CD4-positive, alpha-beta T cell treated with Interleukin-12 subunit alpha and Interleukin-12 subunit beta, for 1 hour (primary cell): ENCODE measurements around the gene KCTD21.

ENCODE experiments used
- DNase-seq: peaks from one replicate; pipeline ENCODE4 v3.0.0-alpha.2; 2020

Gene KCTD21

DNA sequence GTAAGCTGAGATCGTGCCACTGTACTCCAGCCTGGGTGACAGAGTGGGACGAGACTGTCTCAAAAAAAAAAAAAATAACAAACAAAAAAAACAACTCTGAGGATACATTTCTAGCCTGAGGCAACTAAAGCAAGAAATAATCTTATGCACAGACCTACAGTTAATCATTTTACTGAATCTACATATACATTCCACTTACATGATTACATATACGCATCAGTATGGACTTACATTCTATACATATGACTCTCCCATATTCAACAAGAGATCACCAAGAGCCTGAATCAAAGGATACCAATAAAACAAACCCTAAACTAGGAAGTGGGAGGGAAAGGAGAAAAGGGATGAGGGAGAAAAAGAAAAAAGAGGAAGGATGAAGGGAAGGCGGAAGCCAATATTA is 50.1 kb downstream of the KCTD21 start:
- no peak for DNase-seq

DNA sequence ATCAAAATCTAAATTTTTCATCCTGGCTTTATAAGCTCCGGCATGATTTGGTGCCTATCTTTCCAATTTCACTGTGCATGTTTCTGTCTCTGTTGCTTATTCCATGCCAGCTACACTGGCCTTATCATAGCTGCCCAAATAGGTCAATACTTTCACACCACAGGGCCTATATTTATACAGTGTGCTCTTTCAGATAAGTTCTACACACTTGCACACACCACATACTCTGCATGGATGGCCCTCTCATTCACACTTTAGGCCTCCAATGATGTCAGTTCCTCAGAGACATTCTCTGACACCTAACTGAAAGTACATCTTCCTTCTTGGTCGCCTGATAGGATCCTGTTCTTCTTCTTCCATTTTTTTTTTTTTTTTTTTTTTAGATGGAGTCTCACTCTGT is 56.0 kb downstream of the KCTD21 start:
- DNase-seq = no peak

DNA sequence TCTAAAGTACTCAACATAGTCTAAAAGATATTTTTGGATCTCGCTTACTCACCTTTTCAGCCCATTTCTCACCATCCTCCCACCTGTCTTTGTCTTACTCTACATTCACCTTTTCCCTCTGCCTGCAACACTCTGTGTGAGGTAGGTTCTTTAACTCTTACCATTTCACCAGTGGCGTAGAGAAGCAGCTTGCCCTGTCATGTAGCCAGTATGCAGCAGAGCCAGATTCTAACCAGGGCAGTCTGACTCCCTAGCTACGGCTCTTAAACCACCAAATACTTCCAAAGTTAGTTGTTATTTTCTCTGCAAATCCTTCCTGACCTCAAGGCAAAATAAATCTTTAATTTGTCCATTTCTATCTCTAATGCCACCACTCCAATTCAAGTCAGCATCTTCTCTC is 56.5 kb downstream of the KCTD21 start:
- DNase-seq = no peak

DNA sequence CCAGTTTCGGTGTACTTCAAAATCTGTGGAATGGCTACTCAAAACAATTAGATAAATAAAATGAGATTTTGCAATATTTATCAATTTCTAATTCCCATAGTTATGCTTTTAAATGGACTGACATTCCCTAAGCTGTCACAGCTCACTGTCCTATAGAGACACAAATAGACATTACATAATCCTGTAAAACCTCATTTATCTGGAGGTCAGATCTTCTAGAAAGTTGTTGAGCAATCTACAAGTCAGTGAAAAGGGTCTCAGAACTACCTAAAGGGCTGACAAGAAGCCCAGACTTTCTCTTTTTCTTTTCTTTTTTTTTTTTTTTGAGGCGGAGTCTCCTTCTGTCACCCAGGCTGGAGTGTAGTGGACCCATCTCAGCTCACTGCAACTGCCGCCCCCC is 61.0 kb downstream of the KCTD21 start:
- no peak for DNase-seq
